ENCODE data around the gene LRRC8D. TPM values are rescaled to one million over a fixed set of nuclear protein-coding genes. Genes with fewer than 3 reads are reported as not detected.

Gene LRRC8D
- total RNA-seq, 1 experiment from 2014 or later, result 15.0 TPM

- TF ChIP-seq ELF1 (IDR thresholded peaks at IDR 0.05; ENCODE audit: borderline replicate concordance, low read depth), result no peak
Observed at GRCh38 chr1:89913353-89914095, 92.7 kb downstream of the LRRC8D start (continued).

GRCh38 chr1:89917353-89917752 lies 96.5 kb downstream of the LRRC8D start:
- peaks cover 6 to 12% of the 10 kb centered on the region in 2 experiments; a peak in 2 of 4 replicates for H3K4me1 ChIP-seq (ENCODE audit: control insufficient read depth in 1 of 2, insufficient read depth in 2 of 2, low read length in 2 of 2)
- ChIA-PET CTCF (no interaction called here), POLR2A (no interaction called here), RAD21 (ENCODE audit: low non-redundant PET in 1 of 2, low total read pairs in 2 of 2, uncharacterized antibody in 2 of 2, unreplicated experiment in 2 of 2) (no interaction called here)
- H3K9ac ChIP-seq (ENCODE audit: low read length), result no peak overlapping the region
- H3K4me2 ChIP-seq (ENCODE audit: low read length), result no peak overlapping the region
- no peaks in the 10 kb centered on the region for H3K36me3 ChIP-seq (ENCODE audit: control insufficient read depth in 1 of 2, insufficient read depth in 2 of 2, low read length in 2 of 2)
- ATAC-seq (no peak), DNase-seq (ENCODE audit: low read depth, low spot score) (no peak)
- no peaks in the 10 kb centered on the region for H3K9me3 ChIP-seq (ENCODE audit: control insufficient read depth in 1 of 2, insufficient read depth in 1 of 2, low read depth in 1 of 2, low read length in 2 of 2)
- H3K4me3 ChIP-seq (replicated peaks in 1 of 2; ENCODE audit: low read depth in 1 of 2, low read length in 2 of 2), result no peak overlapping the region
- H3K9me2 ChIP-seq (ENCODE audit: insufficient read depth), result no peaks in the 10 kb centered on the region
- intact Hi-C loops (cut with micrococcal nuclease), result no loop called here
- H3K27me3 ChIP-seq (ENCODE audit: insufficient read depth, low read length), result no peaks in the 10 kb centered on the region
- no peak overlapping the region for H3K27ac ChIP-seq (ENCODE audit: low read depth, low read length)
- no peak for TF ChIP-seq POLR2AphosphoS5 (IDR thresholded peaks at IDR 0.05; ENCODE audit: low read depth, low read length)
- no peak for TF ChIP-seq ZNF274 (IDR thresholded peaks at IDR 0.05; ENCODE audit: low read depth, low read length)
- TF ChIP-seq YY1 (IDR thresholded peaks at IDR 0.05; ENCODE audit: extremely low read depth, insufficient replicate concordance, low read depth, low read length), result no peak
- no peak for TF ChIP-seq CEBPB (IDR thresholded peaks at IDR 0.05; ENCODE audit: low read depth)
- TF ChIP-seq CBX3 (IDR thresholded peaks at IDR 0.05; ENCODE audit: low read depth), result no peak
- TF ChIP-seq ZBTB33 (IDR thresholded peaks at IDR 0.05; ENCODE audit: extremely low read depth, insufficient replicate concordance, low read length), result no peak
- no peak for TF ChIP-seq ZFX (IDR thresholded peaks at IDR 0.05)
- no peak for TF ChIP-seq POLR2A (IDR thresholded peaks at IDR 0.05; ENCODE audit: borderline replicate concordance, extremely low read depth, insufficient read depth, insufficient read length)
- no peak for TF ChIP-seq EZH2phosphoT487 (IDR thresholded peaks at IDR 0.05; ENCODE audit: borderline replicate concordance)
- no peak for TF ChIP-seq ATF3 (IDR thresholded peaks at IDR 0.05)
- TF ChIP-seq TCF7L2 (IDR thresholded peaks at IDR 0.05; ENCODE audit: borderline replicate concordance, extremely low read depth, insufficient read depth, insufficient read length), result no peak
- TF ChIP-seq EZH2 (IDR thresholded peaks at IDR 0.05), result no peak
- TF ChIP-seq SIN3A (IDR thresholded peaks at IDR 0.05; ENCODE audit: low read depth), result no peak
- TF ChIP-seq CTCF (IDR thresholded peaks at IDR 0.05 in 2 of 3, conservative IDR thresholded peaks at IDR 0.05 in 1 of 3; ENCODE audit: borderline replicate concordance in 1 of 3, insufficient read depth in 1 of 3, low read depth in 2 of 3, low read length in 2 of 3), result no peak
- no peak for TF ChIP-seq FOSL1 (IDR thresholded peaks at IDR 0.05; ENCODE audit: low read depth)
- H3K79me2 ChIP-seq (ENCODE audit: insufficient read depth, low read length), result no peaks in the 10 kb centered on the region
- H2AFZ ChIP-seq (ENCODE audit: low read depth, low read length, poor library complexity, severe bottlenecking), result no peak overlapping the region
- BruUV-seq (replicated peaks), result no TSS peak
- H4K20me1 ChIP-seq (ENCODE audit: insufficient read depth), result no peaks in the 10 kb centered on the region

All from HCT116 (cell line).